Measurements from ENCODE around the gene LCP1.
A peak's percentile ranks its signal among the peaks of the same experiment; 100 is the strongest.
"Not testable (repeated sequence)": the region's sequence is repeated elsewhere in the genome, so short reads cannot be mapped to it uniquely, and the experiment has no call there.

The LCP1 gene

GRCh38 chr13:46181840-46182490 lies at the start of gene LCP1:
Gene LCP1 (minus strand): TSS chr13:46182177. CDS start chr13:46159662, 22,515 bp downstream.
- no peak for TF ChIP-seq CTCF (IDR thresholded peaks at IDR 0.05; ENCODE audit: low read depth, low read length)
- no peak for DNase-seq (ENCODE audit: extremely low read depth, low read depth)

- TF ChIP-seq CTCF (IDR thresholded peaks at IDR 0.05; ENCODE audit: low read depth, low read length): no peak
- DNase-seq (ENCODE audit: extremely low read depth, low read depth): no peak
These were observed 47.3 kb upstream of the LCP1 start for GRCh38 chr13:46229251-46229650.

GRCh38 chr13:46220234-46220633 lies 38.3 kb upstream of the LCP1 start:
- DNase-seq (ENCODE audit: extremely low read depth, low read depth): not testable (repeated sequence)

- not testable (repeated sequence) for DNase-seq (ENCODE audit: extremely low read depth, low read depth)
These were observed 32.8 kb upstream of the LCP1 start for GRCh38 chr13:46214741-46215140.

- no peak for TF ChIP-seq CTCF (IDR thresholded peaks at IDR 0.05; ENCODE audit: low read depth, low read length)
- DNase-seq (ENCODE audit: extremely low read depth, low read depth): no peak
These were observed 31.3 kb upstream of the LCP1 start for GRCh38 chr13:46213242-46213641.

GRCh38 chr13:46211483-46212351 lies 29.7 kb upstream of the LCP1 start, which contains the start of gene LRRC63:
Gene LRRC63 (plus strand): TSS chr13:46211928. CDS start chr13:46213035, 1,107 bp downstream.
- peak; percentile 14 for DNase-seq (ENCODE audit: extremely low read depth, low read depth)
- no peak for TF ChIP-seq CTCF (IDR thresholded peaks at IDR 0.05; ENCODE audit: low read depth, low read length)

GRCh38 chr13:46211116-46211482 lies 29.1 kb upstream of the LCP1 start:
- no peak for TF ChIP-seq CTCF (IDR thresholded peaks at IDR 0.05; ENCODE audit: low read depth, low read length)
- no peak for DNase-seq (ENCODE audit: extremely low read depth, low read depth)

GRCh38 chr13:46210362-46211083 lies 28.5 kb upstream of the LCP1 start:
- no peak for TF ChIP-seq CTCF (IDR thresholded peaks at IDR 0.05; ENCODE audit: low read depth, low read length)
- DNase-seq (ENCODE audit: extremely low read depth, low read depth): no peak

All from AG09319 (cell line).